BLaER1 treated with 17β-estradiol and CSF1 and Interleukin-3, amounts not matched to agents 10 nM and 100 nM (cell line): ENCODE results near the gene RNU6-1.

Experiments used
- H3K27ac ChIP-seq, 11 experiments: shearing (Covaris generic); formaldehyde crosslinking; 2 replicates each; pipeline ENCODE4 v1.8.1; 2022
- H3K27me3 ChIP-seq, 11 experiments: shearing (Covaris generic); formaldehyde crosslinking; 2 replicates each; pipeline ENCODE4 v1.8.1; 2022
- H3K36me3 ChIP-seq, 11 experiments: shearing (Covaris generic); formaldehyde crosslinking; 2 replicates each; pipeline ENCODE4 v1.8.1; 2022
- H3K4me1 ChIP-seq, 10 experiments: shearing (Covaris generic); formaldehyde crosslinking; 2 replicates each; pipeline ENCODE4 v1.8.1; 2022
- H3K4me2 ChIP-seq, 11 experiments: shearing (Covaris generic); formaldehyde crosslinking; 2 replicates each; pipeline ENCODE4 v1.8.1; 2022
- H3K4me3 ChIP-seq, 10 experiments: shearing (Covaris generic); formaldehyde crosslinking; 2 replicates each; pipeline ENCODE4 v1.8.1; 2022
- H3K9ac ChIP-seq, 11 experiments: shearing (Covaris generic); formaldehyde crosslinking; 2 replicates each; pipeline ENCODE4 v1.8.1; 2022
- H3K9me3 ChIP-seq, 11 experiments: shearing (Covaris generic); formaldehyde crosslinking; replicated peaks in 1 of 11; 2 replicates each; pipeline ENCODE4 v1.8.1; 2022
- H4K20me1 ChIP-seq, 11 experiments: shearing (Covaris generic); formaldehyde crosslinking; 2 replicates each; pipeline ENCODE4 v1.8.1; 2022
- Cebpa-rat ChIP-seq, 11 experiments: shearing (Covaris generic); IDR thresholded peaks; 2 replicates each; pipeline ENCODE4 v1.8.1; 2022

RNU6-1 gene

GRCh38 chr15:67816668-67817067 lies 23.2 kb downstream of the RNU6-1 start:
- Histone ChIP-seq H3K4me1 (peaks cover 0 to 16% (median 11%) of the 10 kb centered on the region in 10 experiments; a peak in 16 of 20 replicates), H3K27ac (no peak overlapping the region), H4K20me1 (peaks cover 0 to 43% (median 5%) of the 10 kb centered on the region in 11 experiments; a peak in 8 of 22 replicates), H3K9ac (no peak overlapping the region), H3K4me3 (no peak overlapping the region), H3K4me2 (no peak overlapping the region), H3K36me3 (peaks cover 0 to 9% (median 4%) of the 10 kb centered on the region in 11 experiments; a peak in 6 of 22 replicates), H3K27me3 (peaks cover 35 to 43% (median 41%) of the 10 kb centered on the region in 11 experiments), H3K9me3 (peaks cover 7 to 45% (median 26%) of the 10 kb centered on the region in 11 experiments)
- TF ChIP-seq Cebpa-rat (IDR thresholded peaks at IDR 0.05) = no peak

DNA sequence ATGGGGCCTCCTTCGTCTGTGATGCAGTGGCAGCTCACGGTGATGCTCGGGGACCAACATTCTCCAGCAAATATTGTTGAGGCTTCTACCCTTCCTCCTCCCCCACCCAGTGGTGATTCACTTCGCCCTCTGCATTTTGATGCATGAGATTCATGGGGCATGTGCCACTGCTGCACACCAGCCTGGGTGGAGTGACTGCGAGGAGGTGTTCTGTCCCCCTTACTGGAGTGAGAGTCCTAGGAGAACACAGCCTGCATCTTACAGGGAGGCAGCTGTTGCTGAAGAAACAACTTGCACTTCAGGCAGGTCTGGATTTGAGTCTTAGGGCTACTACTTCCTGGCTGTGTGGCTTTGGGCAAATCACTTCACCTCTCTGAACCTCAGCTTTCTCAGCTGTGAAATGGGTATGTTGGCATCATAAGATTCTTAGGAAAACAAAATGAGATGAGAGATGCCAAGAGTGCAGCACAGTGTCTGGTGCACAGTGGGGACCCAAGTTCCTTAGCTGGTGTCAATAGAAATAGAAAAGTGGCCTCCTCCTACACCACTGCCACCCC lies 24.7 kb downstream of the RNU6-1 start:
- Histone ChIP-seq H3K27ac (no peak overlapping the region), H3K9me3 (peaks cover 7 to 32% (median 18%) of the 10 kb centered on the region in 11 experiments; a peak in 21 of 22 replicates), H3K9ac (no peak overlapping the region), H3K4me3 (no peak overlapping the region), H3K4me2 (no peak overlapping the region), H3K27me3 (peaks cover 19 to 28% (median 26%) of the 10 kb centered on the region in 11 experiments), H4K20me1 (peaks cover 0 to 29% (median 0%) of the 10 kb centered on the region in 11 experiments; a peak in 4 of 22 replicates), H3K36me3 (peaks cover 0 to 9% (median 4%) of the 10 kb centered on the region in 11 experiments; a peak in 6 of 22 replicates), H3K4me1 (peaks cover 0 to 28% (median 20%) of the 10 kb centered on the region in 10 experiments; a peak in 16 of 20 replicates)
- no peak for TF ChIP-seq Cebpa-rat (IDR thresholded peaks at IDR 0.05)

DNA sequence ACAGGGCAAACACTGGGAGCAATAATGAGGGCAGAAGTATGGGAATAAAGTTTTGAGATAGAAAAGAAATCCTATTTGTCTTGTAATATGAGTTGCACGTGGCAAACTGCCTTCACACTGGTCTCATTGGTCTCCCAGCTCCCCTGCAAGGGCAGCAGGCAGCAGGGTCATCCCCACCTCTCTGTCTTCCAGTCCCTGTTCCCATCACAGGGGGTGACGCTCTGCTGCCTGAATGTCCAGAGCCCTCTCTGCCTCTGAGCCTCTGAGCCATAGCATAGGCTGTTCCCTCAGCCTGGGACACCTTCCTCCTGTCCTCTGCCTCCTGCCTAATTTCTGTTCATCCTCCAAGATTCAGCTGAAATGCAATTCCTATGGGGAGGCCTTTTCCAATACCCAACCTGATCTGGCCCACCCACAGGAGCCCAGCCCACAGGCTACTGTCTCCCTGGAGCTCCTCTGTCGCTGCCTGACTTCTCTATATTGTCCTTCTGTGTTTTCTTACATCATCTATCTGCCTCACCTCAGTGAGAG lies 26.7 kb downstream of the RNU6-1 start:
- H3K4me3 ChIP-seq = no peak overlapping the region
- peaks cover 7 to 25% (median 14%) of the 10 kb centered on the region in 11 experiments; a peak in 20 of 22 replicates for H3K9me3 ChIP-seq
- H3K36me3 ChIP-seq = peaks cover 0 to 9% (median 6%) of the 10 kb centered on the region in 11 experiments; a peak in 7 of 22 replicates
- H3K27ac ChIP-seq = no peak overlapping the region
- H3K4me1 ChIP-seq = peaks cover 0 to 28% (median 20%) of the 10 kb centered on the region in 10 experiments; a peak in 16 of 20 replicates
- no peak for TF ChIP-seq Cebpa-rat (IDR thresholded peaks at IDR 0.05)
- no peak overlapping the region for H3K9ac ChIP-seq
- H4K20me1 ChIP-seq = peaks cover 0 to 16% (median 0%) of the 10 kb centered on the region in 11 experiments; a peak in 1 of 22 replicates
- H3K4me2 ChIP-seq = no peak overlapping the region
- H3K27me3 ChIP-seq = peaks cover 1 to 9% (median 7%) of the 10 kb centered on the region in 11 experiments; a peak in 21 of 22 replicates

DNA sequence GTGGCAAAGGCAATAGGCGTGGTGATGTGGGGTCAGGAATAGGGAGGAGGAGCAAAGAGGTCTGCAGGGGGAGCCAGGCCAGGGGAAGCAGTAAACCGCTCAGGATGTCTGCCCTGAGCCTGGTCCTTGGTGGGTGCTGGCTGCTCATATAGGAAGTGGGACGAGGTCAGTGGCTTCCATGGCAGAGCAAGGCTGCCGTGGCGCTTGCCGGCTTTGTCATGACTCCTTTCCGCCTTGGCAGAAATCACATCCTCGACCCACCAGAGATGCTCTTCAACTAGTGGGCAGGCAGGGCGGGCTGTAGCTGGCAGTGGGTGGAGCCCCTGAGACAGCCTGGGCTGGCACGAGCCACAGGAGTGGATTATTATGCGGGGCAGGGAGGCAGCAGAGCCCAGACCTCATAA lies 27.6 kb downstream of the RNU6-1 start:
- Histone ChIP-seq H3K4me3 (no peak overlapping the region), H3K27me3 (no peaks in the 10 kb centered on the region; a peak in 3 of 22 replicates), H4K20me1 (peaks cover 0 to 13% (median 0%) of the 10 kb centered on the region in 11 experiments; a peak in 1 of 22 replicates), H3K27ac (no peak overlapping the region), H3K4me2 (peak overlapping the region in 9 of 11 experiments; percentile 33 to 74 (median 59); a peak in 17 of 22 replicates), H3K4me1 (peaks cover 0 to 28% (median 20%) of the 10 kb centered on the region in 10 experiments; a peak in 16 of 20 replicates), H3K9me3 (peaks cover 7 to 23% (median 14%) of the 10 kb centered on the region in 11 experiments; a peak in 20 of 22 replicates), H3K36me3 (peaks cover 0 to 12% (median 6%) of the 10 kb centered on the region in 11 experiments; a peak in 8 of 22 replicates), H3K9ac (no peak overlapping the region)
- no peak for TF ChIP-seq Cebpa-rat (IDR thresholded peaks at IDR 0.05)

DNA sequence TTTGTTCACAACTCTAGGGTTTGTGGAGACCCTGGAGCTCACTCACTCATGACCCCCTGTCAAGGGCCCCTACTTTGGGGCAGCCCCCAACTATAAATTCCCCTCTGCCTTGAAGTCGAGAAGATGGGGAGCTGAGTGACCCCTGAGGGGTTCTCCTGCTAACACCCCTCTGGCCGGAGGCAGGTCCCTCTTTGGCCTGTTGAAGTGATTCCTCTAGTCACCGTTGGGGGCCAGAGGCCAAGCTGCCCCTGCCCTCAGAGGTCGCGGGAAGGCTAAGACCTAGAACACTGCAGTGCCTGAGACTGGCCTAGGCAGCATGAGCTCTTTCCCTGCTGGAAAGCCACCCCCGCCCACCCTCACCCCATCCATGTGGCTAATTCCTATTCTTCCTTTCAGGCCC lies 30.0 kb downstream of the RNU6-1 start:
- Histone ChIP-seq H3K4me1 (peaks cover 16 to 52% (median 42%) of the 10 kb centered on the region in 10 experiments), H3K4me2 (no peak overlapping the region), H3K27me3 (no peaks in the 10 kb centered on the region), H4K20me1 (peaks cover 0 to 28% (median 0%) of the 10 kb centered on the region in 11 experiments; a peak in 2 of 22 replicates), H3K27ac (no peak overlapping the region), H3K36me3 (peaks cover 0 to 12% (median 0%) of the 10 kb centered on the region in 11 experiments; a peak in 2 of 22 replicates), H3K9ac (no peak overlapping the region), H3K9me3 (peaks cover 0 to 2% (median under 1%) of the 10 kb centered on the region in 11 experiments; a peak in 5 of 22 replicates), H3K4me3 (no peak overlapping the region)
- TF ChIP-seq Cebpa-rat (IDR thresholded peaks at IDR 0.05) = no peak

GRCh38 chr15:67809441-67809840 lies 30.4 kb downstream of the RNU6-1 start:
- Histone ChIP-seq H3K27ac (no peak overlapping the region), H3K9me3 (no peaks in the 10 kb centered on the region), H3K36me3 (peaks cover 0 to 12% (median 0%) of the 10 kb centered on the region in 11 experiments; a peak in 2 of 22 replicates)

GRCh38 chr15:67808821-67809220 lies 31.0 kb downstream of the RNU6-1 start:
- H3K27me3 ChIP-seq = no peaks in the 10 kb centered on the region
- H3K4me2 ChIP-seq = no peak overlapping the region
- peaks cover 0 to 32% (median 0%) of the 10 kb centered on the region in 11 experiments; a peak in 2 of 22 replicates for H4K20me1 ChIP-seq
- no peak overlapping the region for H3K27ac ChIP-seq
- no peak overlapping the region for H3K4me3 ChIP-seq
- H3K36me3 ChIP-seq = peaks cover 0 to 12% (median 0%) of the 10 kb centered on the region in 11 experiments; a peak in 2 of 22 replicates
- H3K9ac ChIP-seq = no peak overlapping the region
- no peak for TF ChIP-seq Cebpa-rat (IDR thresholded peaks at IDR 0.05)
- peaks cover 26 to 62% (median 53%) of the 10 kb centered on the region in 10 experiments for H3K4me1 ChIP-seq
- no peaks in the 10 kb centered on the region for H3K9me3 ChIP-seq

More at GRCh38 chr15:67809441-67809840, 30.4 kb downstream of the RNU6-1 start:
- no peak for TF ChIP-seq Cebpa-rat (IDR thresholded peaks at IDR 0.05)
- Histone ChIP-seq H3K4me2 (no peak overlapping the region), H3K9ac (no peak overlapping the region), H3K27me3 (no peaks in the 10 kb centered on the region), H3K4me3 (no peak overlapping the region), H4K20me1 (peaks cover 0 to 30% (median 0%) of the 10 kb centered on the region in 11 experiments; a peak in 2 of 22 replicates), H3K4me1 (peaks cover 20 to 56% (median 46%) of the 10 kb centered on the region in 10 experiments)

DNA sequence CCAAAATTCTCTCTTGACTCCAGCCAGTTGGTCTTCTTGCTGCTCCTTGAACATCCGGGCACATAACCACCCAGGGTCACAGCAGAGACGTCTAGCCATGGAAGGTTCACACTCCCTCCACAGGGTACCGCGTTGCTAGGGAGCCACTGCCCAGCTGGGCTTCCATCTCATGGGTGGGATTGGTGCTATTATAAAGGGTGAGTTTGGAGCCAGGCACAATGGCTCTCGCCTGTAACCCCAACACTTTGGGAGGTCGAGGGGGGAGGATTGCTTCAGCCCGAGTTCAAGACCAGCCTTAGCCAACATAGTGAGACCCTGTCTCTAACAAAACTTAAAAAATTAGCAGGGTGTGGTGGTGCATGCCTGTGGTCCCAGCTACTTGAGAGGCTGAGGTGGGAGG lies 32.0 kb downstream of the RNU6-1 start:
- Histone ChIP-seq H3K27me3 (no peaks in the 10 kb centered on the region), H3K4me2 (no peak overlapping the region), H3K9me3 (no peaks in the 10 kb centered on the region), H3K9ac (no peak overlapping the region), H3K4me1 (peaks cover 26 to 71% (median 62%) of the 10 kb centered on the region in 10 experiments), H3K27ac (no peak overlapping the region), H3K36me3 (peaks cover 0 to 12% (median 0%) of the 10 kb centered on the region in 11 experiments; a peak in 2 of 22 replicates), H4K20me1 (peaks cover 0 to 29% (median 0%) of the 10 kb centered on the region in 11 experiments; a peak in 2 of 22 replicates), H3K4me3 (no peak overlapping the region)
- TF ChIP-seq Cebpa-rat (IDR thresholded peaks at IDR 0.05) = no peak

DNA sequence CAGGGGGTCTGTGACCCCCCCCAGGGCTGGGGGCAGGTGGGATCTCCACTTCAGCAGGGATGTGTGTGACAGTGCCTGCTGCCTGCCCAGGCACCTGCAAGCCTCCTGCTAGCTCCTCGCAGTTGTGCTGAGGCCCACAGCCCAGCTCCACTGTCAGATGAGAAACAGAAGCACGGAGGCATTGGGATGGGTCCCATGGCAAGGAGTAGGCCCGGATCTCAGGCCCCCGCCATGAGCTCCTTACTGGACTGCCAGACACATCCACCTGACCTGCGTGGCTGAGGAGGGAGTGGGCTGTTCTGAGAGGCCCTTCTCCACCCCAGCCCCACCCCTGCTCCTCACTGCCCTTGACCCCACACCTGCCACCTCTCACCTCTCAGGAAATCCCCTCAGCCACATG lies 32.7 kb downstream of the RNU6-1 start:
- Histone ChIP-seq H3K36me3 (peaks cover 0 to 12% (median 0%) of the 10 kb centered on the region in 11 experiments; a peak in 2 of 22 replicates), H3K4me3 (no peak overlapping the region), H3K27ac (no peak overlapping the region), H4K20me1 (peaks cover 0 to 29% (median 0%) of the 10 kb centered on the region in 11 experiments; a peak in 3 of 22 replicates), H3K27me3 (no peaks in the 10 kb centered on the region), H3K4me1 (peaks cover 26 to 71% (median 64%) of the 10 kb centered on the region in 10 experiments), H3K4me2 (peak overlapping the region in 5 of 11 experiments; percentile 74 to 91 (median 84); a peak in 8 of 22 replicates), H3K9me3 (no peaks in the 10 kb centered on the region), H3K9ac (no peak overlapping the region)
- no peak for TF ChIP-seq Cebpa-rat (IDR thresholded peaks at IDR 0.05)
